NOMO-1 (cell line): Measurements from ENCODE around the gene FOSL1.

Experiments
- DNase-seq, 2 experiments: peaks; one replicate each; lab custom pipeline; 2025; ENCODE audit not compliant: unreplicated experiment in 2 of 2; lab: John Stamatoyannopoulos, UW

FOSL1 gene

GRCh38 chr11:65883058-65883761 lies 17.0 kb downstream of the FOSL1 start:
- no peak for DNase-seq

- DNase-seq, result no peak
Measured at GRCh38 chr11:65882120-65883057, 17.8 kb downstream of the FOSL1 start.

DNA sequence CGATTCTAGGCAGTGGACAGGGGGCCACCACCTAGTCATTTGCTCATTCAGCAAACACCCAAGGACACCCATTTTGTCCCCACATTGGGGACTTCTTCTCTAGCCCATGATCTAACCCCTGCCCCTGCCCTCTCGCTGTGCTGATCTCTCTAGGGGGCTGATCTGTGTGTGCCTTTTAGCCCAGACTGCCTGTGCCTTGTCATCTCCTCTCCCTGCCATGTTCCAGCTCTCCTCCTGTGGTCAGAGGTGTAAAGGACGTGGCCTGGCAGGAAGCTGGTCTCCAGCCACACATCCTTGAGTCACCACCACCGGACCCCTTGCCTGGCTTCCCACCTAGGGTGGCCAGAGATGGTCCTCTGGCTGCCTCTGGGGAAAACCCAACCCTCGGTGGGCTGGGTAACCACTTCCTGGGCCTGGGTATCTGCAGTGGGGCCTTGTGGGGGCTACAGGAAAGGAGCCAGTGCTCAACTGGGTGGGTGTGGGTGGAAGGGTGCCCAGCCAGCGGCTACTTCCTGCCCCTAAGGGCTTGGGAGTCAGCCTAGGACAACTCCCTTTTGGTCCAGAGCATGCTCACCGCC lies 19.3 kb downstream of the FOSL1 start:
- no peak for DNase-seq

GRCh38 chr11:65880027-65880426 lies 20.2 kb downstream of the FOSL1 start:
- no peak for DNase-seq

DNA sequence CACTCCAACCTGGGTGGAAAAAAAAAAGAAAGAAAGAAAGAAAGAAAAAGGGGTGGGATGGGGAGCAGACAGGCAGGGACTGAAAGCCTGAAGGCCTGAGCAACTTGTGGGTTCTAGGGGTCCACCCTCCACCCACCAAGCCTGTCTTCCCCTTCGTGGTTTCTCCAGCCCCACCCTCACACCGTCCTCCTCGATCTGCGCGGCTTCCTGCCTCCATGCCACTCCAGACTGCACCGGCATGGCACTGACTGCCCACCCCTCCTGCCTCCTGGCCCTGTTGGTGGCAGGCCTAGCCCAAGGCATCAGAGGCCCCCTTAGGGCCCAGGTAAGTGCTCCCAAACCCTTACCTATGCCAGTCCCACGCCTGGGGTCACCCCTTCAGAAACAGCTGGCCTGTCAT lies 20.6 kb downstream of the FOSL1 start, which contains the start of gene CTSW:
Gene CTSW, plus strand, starts transcription at position 221 of the 400 bp plus-strand sequence. Its CDS starts 18 bp downstream, at position 239.
- DNase-seq, result no peak

DNA sequence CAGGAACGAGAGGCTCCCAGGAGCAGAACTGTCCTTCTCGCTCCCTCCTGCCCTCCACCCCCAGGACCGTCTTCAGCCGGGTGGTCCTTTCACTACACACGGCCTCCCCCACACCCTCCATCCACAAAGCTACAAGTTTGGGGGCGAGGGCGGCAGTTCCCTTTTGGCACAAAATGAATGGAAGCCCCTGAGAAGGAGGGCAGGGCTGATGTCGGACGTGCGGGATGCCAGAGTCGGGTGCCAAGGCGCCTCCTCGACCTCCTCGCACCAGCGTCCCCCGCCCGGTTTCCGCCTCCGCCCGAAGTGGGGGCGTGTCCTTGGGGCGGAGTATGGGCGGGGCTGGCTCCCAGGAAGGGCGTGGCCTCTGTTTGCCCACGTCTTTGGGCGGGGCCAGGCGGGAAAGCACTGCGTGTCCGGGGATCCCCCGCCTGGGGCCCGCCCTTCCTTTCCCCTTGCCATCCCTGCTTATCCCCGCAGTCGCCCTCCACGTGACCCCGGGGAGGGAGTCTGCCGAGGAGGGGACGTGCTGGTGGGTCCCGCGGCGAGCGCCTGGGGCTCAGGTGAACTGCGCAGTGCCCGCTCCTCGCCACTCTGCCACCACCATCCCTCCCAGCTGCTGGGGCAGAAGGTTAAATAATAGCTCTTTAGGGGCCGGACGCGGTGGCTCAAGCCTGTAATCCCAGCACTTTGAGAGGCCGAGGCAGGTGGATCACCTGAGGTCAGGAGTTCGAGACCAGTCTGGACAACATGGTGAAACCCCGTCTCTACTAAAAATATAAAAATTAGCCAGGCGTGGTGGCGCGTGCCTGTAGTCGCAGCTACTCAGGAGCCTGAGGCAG lies 26.7 kb downstream of the FOSL1 start:
- DNase-seq, result peak; percentile 80 to 83

- DNase-seq, result no peak
Measured at GRCh38 chr11:65872586-65873317, 27.4 kb downstream of the FOSL1 start, which contains the start of gene EFEMP2. Gene EFEMP2 (minus strand): TSS chr11:65872800. CDS start chr11:65872354, 446 bp downstream.

- no peak for DNase-seq
Measured at GRCh38 chr11:65871811-65872548, 28.2 kb downstream of the FOSL1 start.

- no peak for DNase-seq
Measured at GRCh38 chr11:65870706-65871681, 29.2 kb downstream of the FOSL1 start.

DNA sequence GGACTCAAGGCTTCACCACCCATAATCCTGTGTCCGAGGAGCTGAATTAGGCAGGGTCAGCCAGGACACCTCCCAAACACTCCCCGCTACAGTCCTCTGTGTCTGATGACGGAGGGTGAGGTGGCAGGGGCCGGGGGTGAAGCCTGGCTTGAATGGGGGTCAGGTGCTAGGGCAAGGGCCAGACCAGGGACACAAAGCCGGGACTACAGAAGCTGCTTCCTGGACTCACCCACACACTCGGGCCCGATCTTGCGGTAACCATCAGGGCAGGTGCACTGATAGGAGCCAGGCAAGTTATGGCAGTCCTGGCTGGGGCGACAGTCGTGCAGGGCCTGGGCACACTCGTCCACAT lies 29.9 kb downstream of the FOSL1 start:
- no peak for DNase-seq

- no peak for DNase-seq
Measured at GRCh38 chr11:65869643-65870306, 30.4 kb downstream of the FOSL1 start.

DNA sequence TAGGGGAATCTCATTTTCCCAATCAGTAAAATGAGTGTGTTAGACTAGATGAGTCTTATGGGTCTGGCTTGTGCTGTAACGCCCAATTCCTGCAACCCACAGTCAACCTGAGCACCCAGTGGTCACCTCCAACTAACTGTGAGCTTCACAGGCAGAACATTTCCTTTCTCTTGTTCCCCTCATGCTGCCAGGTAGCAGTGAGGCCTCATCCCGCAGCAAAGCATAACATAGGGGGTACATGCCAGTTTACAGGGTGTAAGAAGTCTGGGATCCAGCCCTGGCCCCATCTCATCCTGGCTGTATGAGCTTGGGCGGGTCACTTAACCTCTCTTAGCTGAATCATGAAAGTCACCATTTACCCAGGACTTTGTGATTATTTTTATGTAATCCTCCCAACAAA lies 31.3 kb downstream of the FOSL1 start:
- DNase-seq, result no peak

- DNase-seq, result no peak
Measured at GRCh38 chr11:65868076-65868667, 32.0 kb downstream of the FOSL1 start.

DNA sequence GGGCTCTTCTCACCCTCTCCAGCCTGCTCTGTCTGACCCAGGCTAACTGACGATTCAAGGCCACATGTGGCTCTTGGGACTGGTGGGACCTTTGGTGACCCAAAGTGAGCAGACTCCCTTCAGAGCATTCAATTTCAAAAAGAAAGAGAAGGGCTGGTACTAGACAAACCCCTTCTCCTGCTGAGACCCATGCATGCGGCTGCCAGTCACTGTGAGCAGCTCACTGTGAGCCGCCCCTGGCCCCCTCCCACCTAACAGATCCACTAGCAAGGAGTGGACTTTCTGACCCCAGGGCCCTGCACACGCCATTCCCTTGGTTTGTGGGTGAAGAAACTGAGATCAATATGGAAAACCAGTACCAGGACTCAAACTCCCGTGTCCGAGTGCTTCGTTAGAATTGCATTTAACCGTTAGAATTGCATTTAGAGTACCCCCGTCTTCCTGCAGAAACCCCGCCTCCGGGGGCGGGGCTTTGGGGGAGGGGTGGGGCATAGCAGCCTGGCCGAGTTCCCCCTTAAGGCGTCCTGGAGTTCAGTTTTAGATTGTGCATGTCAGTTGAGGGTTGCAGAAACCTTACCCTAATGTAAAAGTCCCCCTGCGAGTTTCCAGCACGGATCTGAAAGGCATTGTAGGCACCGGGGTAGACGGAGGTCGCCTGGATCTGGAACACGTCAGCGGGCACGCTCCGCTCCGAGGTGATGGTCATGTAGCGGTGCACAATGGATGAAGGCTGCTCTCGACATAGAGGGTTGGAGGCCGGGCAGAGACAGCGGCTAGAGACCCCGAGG lies 32.7 kb downstream of the FOSL1 start:
- DNase-seq, result no peak

- no peak for DNase-seq
Measured at GRCh38 chr11:65866509-65867283, 33.5 kb downstream of the FOSL1 start.
